ENCODE data around the gene ST3GAL3.
A peak's percentile ranks its signal among the peaks of the same experiment; 100 is the strongest.
"Not testable (repeated sequence)": the region's sequence is repeated elsewhere in the genome, so short reads cannot be mapped to it uniquely, and the experiment has no call there.

ST3GAL3 gene

GRCh38 chr1:43822040-43822690, 114.8 kb downstream of the ST3GAL3 start:
- DNase-seq (ENCODE audit: low read depth): no peak

GRCh38 chr1:43824795-43825194, 117.5 kb downstream of the ST3GAL3 start:
- DNase-seq (ENCODE audit: low read depth): no peak

- DNase-seq (ENCODE audit: low read depth): no peak
These were observed 121.2 kb downstream of the ST3GAL3 start for GRCh38 chr1:43828574-43828973.

GRCh38 chr1:43830802-43831201, 123.5 kb downstream of the ST3GAL3 start:
- no peak for DNase-seq (ENCODE audit: low read depth)

GRCh38 chr1:43831851-43832250, 124.5 kb downstream of the ST3GAL3 start:
- DNase-seq (ENCODE audit: low read depth): no peak

- no peak for DNase-seq (ENCODE audit: low read depth)
These were observed 124.9 kb downstream of the ST3GAL3 start for GRCh38 chr1:43832255-43832654.

GRCh38 chr1:43832998-43833397, 125.7 kb downstream of the ST3GAL3 start:
- no peak for DNase-seq (ENCODE audit: low read depth)

- not testable (repeated sequence) for DNase-seq (ENCODE audit: low read depth)
These were observed 126.6 kb downstream of the ST3GAL3 start for GRCh38 chr1:43833902-43834279.

- peak; percentile 60 for DNase-seq (ENCODE audit: low read depth)
These were observed 127.1 kb downstream of the ST3GAL3 start for GRCh38 chr1:43834280-43835081.

GRCh38 chr1:43835082-43836021, 128.0 kb downstream of the ST3GAL3 start:
- peak; percentile 22 for DNase-seq (ENCODE audit: low read depth)

GRCh38 chr1:43836267-43836951, 129.1 kb downstream of the ST3GAL3 start:
- DNase-seq (ENCODE audit: low read depth): no peak

GRCh38 chr1:43839056-43839455, 131.7 kb downstream of the ST3GAL3 start:
- DNase-seq (ENCODE audit: low read depth): no peak

- no peak for DNase-seq (ENCODE audit: low read depth)
These were observed 134.2 kb downstream of the ST3GAL3 start for GRCh38 chr1:43841321-43842174.

- no peak for DNase-seq (ENCODE audit: low read depth)
These were observed 134.8 kb downstream of the ST3GAL3 start for GRCh38 chr1:43842175-43842498.

GRCh38 chr1:43843684-43844083, 136.3 kb downstream of the ST3GAL3 start:
- DNase-seq (ENCODE audit: low read depth): no peak

- DNase-seq (ENCODE audit: low read depth): no peak
These were observed 136.8 kb downstream of the ST3GAL3 start for GRCh38 chr1:43844114-43844513.

- DNase-seq (ENCODE audit: low read depth): no peak
These were observed 140.0 kb downstream of the ST3GAL3 start for GRCh38 chr1:43847290-43847689.

GRCh38 chr1:43847882-43848281, 140.5 kb downstream of the ST3GAL3 start:
- DNase-seq (ENCODE audit: low read depth): no peak

- no peak for DNase-seq (ENCODE audit: low read depth)
These were observed 142.3 kb downstream of the ST3GAL3 start for GRCh38 chr1:43849670-43850069.

GRCh38 chr1:43850591-43851233, 143.4 kb downstream of the ST3GAL3 start:
- DNase-seq (ENCODE audit: low read depth): no peak

Data from CMK (cell line).